ENCODE measurements around the gene COL27A1. TPM values are rescaled to one million over a fixed set of nuclear protein-coding genes. Genes with fewer than 3 reads are reported as not detected.
A peak's percentile ranks its signal among the peaks of the same experiment; 100 is the strongest.

The COL27A1 gene
- total and polyA plus RNA-seq, 8 donors, result 15.8 to 180 (median 147) TPM

GRCh38 chr9:114225561-114226212 lies 70.3 kb downstream of the COL27A1 start:
- DNase-seq (no peak), ATAC-seq (no peak)
- Histone ChIP-seq H3K9me3 (no peaks in the 10 kb centered on the region), H3K27me3 (no peaks in the 10 kb centered on the region), H3K27ac (no peak overlapping the region), H3K4me3 (no peak overlapping the region), H3K36me3 (no peaks in the 10 kb centered on the region), H3K4me1 (no peaks in the 10 kb centered on the region)
- intact Hi-C loops (cut with DNase I), result loop anchor here in 1 of 2 donors (10.0 kb wide), 1 partner anchor 61 kb away; no protein-coding TSS in a partner anchor
- TF ChIP-seq, protein P1, sequence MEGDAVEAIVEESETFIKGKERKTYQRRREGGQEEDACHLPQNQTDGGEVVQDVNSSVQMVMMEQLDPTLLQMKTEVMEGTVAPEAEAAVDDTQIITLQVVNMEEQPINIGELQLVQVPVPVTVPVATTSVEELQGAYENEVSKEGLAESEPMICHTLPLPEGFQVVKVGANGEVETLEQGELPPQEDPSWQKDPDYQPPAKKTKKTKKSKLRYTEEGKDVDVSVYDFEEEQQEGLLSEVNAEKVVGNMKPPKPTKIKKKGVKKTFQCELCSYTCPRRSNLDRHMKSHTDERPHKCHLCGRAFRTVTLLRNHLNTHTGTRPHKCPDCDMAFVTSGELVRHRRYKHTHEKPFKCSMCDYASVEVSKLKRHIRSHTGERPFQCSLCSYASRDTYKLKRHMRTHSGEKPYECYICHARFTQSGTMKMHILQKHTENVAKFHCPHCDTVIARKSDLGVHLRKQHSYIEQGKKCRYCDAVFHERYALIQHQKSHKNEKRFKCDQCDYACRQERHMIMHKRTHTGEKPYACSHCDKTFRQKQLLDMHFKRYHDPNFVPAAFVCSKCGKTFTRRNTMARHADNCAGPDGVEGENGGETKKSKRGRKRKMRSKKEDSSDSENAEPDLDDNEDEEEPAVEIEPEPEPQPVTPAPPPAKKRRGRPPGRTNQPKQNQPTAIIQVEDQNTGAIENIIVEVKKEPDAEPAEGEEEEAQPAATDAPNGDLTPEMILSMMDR (IDR thresholded peaks at IDR 0.05), result no peak

GRCh38 chr9:114226246-114227055 lies 71.1 kb downstream of the COL27A1 start:
- Histone ChIP-seq H3K27me3 (no peaks in the 10 kb centered on the region), H3K36me3 (no peaks in the 10 kb centered on the region), H3K27ac (no peak overlapping the region), H3K9me3 (no peaks in the 10 kb centered on the region), H3K4me3 (no peak overlapping the region), H3K4me1 (no peaks in the 10 kb centered on the region)
- DNase-seq (peak in 1 of 4 donors; percentile 16), ATAC-seq (no peak)
- TF ChIP-seq, protein P1 (IDR thresholded peaks at IDR 0.05), result no peak
- intact Hi-C loops (cut with DNase I), result loop anchor here in 1 of 2 donors (10.0 kb wide), 1 partner anchor 62 kb away; no protein-coding TSS in a partner anchor

- Histone ChIP-seq H3K27ac (no peak overlapping the region), H3K27me3 (no peaks in the 10 kb centered on the region), H3K9me3 (no peaks in the 10 kb centered on the region), H3K4me3 (no peak overlapping the region), H3K36me3 (no peaks in the 10 kb centered on the region), H3K4me1 (no peaks in the 10 kb centered on the region)
- TF ChIP-seq, protein P1 (IDR thresholded peaks at IDR 0.05), result no peak
- intact Hi-C loops (cut with DNase I), result loop anchor here in 1 of 2 donors (10.0 kb wide), 1 partner anchor 63 kb away; no protein-coding TSS in a partner anchor
- ATAC-seq (no peak), DNase-seq (no peak)
Observed at GRCh38 chr9:114227288-114228015, 72.1 kb downstream of the COL27A1 start.

DNA sequence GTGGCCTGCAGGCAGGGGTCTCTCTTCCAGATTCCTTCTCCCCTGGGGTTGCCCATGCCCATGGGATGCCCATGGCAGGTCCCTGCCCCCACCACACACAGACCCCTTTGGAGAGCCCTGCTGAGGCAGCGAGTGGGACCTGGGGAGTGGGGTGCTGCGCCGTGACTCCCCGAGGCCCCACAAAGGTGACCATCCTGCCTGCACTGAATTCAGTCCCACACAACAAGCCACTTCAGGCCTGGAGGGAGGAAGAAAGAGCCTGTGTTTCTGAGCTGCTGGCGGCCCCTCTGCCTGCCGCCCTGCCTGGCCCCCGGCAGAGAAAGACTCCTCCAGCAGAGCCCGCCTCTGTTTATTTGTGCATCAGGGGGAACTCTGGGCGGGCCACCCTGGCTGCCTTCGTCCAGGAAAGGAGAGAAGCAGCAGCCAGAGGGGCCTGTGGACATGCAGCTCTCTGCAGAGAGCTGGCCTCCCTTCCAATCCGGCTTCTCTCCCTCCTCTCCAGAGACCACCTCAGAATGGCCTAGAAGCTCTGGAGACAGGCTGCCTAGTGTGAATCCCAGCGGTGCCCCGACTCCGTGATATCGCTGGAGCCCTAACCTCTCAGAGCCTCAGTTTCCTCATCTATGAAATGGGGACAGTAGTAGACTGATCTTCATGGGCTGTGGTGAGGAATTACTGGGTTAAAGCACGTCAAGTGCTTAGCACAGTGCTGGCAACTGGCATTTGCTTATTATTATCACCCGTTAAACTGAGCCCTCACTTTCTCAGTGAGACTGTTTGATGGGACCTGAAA lies 72.9 kb downstream of the COL27A1 start:
- Histone ChIP-seq H3K27ac (no peak overlapping the region), H3K9me3 (no peaks in the 10 kb centered on the region), H3K27me3 (no peaks in the 10 kb centered on the region), H3K36me3 (no peaks in the 10 kb centered on the region), H3K4me3 (no peak overlapping the region), H3K4me1 (no peaks in the 10 kb centered on the region)
- no peak for ATAC-seq
- intact Hi-C loops (cut with DNase I), result loop anchor here in 1 of 2 donors (10.0 kb wide), 1 partner anchor 63 kb away; no protein-coding TSS in a partner anchor
- TF ChIP-seq, protein P1 (IDR thresholded peaks at IDR 0.05), result no peak
- DNase-seq, result no peak
